ENCODE results near the gene ZNF318.

DNA sequence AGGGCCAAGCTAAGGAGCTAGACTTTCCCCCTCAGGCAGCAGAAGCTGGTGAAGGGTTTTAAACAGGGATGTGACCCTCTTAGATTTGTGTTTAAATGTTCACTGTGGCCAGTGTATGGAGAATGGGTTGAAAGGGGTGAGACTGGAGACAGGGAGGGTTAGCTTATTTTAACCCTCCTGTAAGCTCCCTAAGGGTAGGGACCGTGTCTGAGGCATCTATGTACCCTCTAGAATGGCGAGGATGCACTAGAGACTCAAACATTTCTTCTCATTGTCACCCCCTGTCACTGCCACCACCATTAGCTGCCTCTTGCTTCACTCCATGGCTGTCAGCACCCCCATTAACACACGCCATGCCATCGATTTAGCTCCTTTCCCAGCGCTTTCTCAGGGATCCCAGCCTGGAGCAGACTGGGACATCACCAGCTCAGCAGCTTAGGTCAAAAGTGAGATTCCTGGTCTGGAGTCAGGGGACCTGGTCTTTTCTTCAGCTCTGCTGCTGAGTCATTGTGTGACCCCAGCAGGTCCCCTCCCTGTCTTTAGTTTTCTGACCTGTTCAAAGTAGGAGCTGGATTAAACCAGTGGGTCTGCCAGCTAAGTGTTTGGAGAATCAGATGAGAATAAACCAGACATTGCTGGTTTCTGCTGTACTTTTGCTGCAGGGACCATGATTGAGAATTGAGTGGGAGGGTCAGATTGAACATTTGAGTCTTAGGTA lies 72.5 kb downstream of the ZNF318 start:
- no peak for TF ChIP-seq CTCF (IDR thresholded peaks at IDR 0.05)
- TF ChIP-seq POLR2A (IDR thresholded peaks at IDR 0.05), result no peak

Data from heart left ventricle (tissue), 13 donors.